CD4-positive, alpha-beta T cell treated with Interleukin-12 subunit alpha and Interleukin-12 subunit beta, for 1 hour (primary cell): Measurements from ENCODE around the gene TENM3.

Experiments used
- DNase-seq: peaks from one replicate; pipeline ENCODE4 v3.0.0-alpha.2; 2020

Gene TENM3

DNA sequence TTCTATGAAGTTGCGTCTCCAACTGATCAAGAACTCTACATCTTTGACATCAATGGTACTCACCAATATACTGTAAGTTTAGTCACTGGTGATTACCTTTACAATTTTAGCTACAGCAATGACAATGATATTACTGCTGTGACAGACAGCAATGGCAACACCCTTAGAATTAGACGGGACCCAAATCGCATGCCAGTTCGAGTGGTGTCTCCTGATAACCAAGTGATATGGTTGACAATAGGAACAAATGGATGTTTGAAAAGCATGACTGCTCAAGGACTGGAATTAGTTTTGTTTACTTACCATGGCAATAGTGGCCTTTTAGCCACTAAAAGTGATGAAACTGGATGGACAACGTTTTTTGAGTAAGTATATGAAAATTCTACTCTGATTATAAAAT lies 511.7 kb downstream of the TENM3 start:
- no peak for DNase-seq

- DNase-seq = no peak
Observed at GRCh38 chr4:182756161-182756690, 513.0 kb downstream of the TENM3 start.

DNA sequence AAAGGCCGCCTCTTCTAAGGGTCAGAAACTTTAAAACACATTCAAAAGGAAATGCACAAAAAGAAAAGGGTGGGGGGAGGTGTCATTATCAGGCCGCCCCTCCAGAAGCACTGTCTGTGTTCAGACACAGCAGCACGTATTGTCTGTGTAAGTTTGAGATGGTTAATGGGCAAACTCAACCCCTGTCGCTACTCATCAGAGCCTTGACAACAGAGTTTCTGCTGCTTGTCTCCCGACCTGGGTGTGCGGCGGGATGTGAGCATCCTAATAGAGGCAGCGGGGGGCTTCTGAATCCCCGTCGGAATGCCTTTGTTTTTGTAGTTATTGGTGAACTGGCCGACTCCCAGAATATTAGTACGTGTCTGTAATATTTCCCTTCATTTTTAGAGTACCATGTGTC lies 515.1 kb downstream of the TENM3 start:
- no peak for DNase-seq

DNA sequence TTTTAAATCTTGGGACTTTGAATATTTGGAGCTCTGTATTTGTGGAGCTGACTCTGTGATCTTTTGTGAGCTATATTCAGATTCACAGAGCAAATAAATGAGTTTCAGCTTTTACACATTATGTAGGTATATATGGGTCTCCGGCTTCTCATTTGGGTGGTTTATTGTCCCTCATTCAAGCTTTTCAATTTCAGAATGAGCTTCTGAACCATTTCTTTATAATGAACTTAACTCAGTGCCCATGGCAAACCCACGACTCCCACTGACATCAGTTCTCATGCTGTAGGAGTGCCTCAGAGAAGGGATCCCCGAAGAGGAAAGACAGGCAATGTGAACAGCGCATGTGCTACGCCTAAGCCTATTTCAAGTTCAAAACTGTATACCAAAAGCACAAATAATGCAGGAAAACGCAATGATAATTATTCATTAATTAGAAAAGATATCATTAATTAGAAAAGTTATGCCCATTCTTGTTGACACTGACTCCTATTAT lies 517.4 kb downstream of the TENM3 start:
- no peak for DNase-seq

DNA sequence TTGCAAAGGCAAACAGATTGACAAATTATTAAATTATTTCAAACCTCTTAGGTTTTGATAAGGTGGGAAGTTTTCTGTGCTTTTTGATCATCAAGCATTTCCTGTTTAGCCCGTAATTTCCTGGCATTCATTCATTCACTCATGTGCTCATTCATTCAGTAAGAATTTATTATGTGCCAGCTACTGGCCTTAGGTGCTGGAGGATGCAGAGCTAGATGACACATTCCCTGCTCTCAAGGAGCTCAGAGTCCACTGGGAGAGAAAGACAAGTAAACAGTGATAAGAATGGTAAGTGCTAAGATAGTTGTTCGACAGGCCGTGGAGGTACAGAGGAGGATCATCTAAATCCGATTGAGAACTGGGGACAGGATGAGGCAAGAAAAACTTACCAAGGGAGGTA lies 520.9 kb downstream of the TENM3 start:
- no peak for DNase-seq

DNA sequence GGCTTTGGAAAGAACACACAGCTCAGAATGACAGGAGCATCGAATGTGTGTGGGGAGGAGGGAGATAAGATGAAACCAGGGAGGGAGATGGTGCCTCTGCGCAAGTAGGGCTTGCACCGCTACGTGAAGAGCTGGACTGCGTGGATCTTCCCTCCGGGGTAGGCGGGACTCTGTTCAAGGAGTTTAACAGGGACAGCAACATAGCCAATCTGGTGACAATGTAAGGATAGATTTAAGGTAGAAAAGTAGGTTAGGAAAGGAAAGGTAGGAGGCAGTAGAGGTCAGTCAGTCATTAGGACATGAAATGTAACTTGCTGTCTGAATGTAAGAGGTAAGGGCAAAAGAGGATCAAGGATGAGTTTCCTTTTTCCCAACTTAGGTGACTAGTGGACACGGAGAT lies 521.4 kb downstream of the TENM3 start:
- no peak for DNase-seq

DNA sequence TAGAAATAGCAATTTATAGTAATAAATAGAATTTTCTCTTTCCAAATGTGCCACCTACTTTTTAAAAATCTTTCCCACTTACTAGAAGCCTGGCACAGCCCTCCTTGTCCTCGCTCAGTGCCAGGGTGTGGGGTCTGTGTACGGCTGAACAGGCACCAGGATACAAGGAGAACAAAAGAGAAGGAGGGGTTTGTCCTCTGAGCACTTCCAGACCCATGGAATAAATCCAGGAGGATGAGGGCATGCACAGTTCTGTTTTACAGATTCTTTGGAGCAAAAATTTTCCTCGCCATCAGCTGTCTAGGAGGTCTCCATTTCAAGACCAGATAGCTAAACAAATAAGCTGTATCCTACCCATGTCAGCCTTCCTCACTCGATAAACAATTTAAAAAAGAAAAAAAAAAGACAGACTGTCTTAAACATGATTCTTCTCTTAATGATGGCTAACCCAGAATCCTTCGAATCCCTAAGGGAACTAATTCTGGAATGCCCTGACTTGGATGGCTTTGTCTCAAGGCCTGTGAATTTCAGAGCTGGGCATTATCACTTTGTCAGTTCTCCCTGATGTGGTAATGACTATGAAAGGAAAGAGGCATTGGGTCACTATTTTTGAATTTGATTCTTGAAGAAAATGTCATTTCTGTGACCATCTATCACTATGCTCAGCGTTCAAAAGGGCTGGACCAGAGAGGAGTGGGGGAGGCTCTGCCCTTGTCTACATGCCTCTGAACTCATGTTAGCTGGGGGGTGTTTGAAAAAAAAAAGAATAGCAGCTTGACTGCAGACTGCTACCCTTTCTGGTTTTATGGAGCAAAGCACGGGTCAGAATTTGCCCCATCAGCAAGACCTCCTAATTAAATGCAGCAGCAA lies 523.0 kb downstream of the TENM3 start:
- no peak for DNase-seq

- DNase-seq = no peak
Observed at GRCh38 chr4:182766857-182767250, 523.7 kb downstream of the TENM3 start.

DNA sequence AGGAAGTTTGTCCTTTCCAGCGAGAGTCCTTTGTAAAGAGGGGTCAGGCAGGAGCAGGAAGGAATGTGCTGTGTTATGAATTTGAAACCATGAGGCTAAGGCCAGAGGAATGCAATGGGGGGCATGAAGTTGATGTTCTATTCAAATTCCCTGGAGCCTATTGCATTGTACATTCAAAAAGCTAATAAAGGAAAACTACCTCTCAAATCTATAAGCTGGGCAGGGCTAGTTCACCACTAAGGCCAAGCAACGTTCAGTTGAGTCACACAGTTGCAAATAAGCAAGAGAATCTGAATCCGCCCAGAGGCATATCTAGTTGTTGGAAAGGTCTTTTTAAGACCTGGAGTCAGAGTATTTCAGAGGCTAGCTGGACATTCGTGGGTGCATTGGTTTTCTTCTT lies 525.6 kb downstream of the TENM3 start:
- no peak for DNase-seq

DNA sequence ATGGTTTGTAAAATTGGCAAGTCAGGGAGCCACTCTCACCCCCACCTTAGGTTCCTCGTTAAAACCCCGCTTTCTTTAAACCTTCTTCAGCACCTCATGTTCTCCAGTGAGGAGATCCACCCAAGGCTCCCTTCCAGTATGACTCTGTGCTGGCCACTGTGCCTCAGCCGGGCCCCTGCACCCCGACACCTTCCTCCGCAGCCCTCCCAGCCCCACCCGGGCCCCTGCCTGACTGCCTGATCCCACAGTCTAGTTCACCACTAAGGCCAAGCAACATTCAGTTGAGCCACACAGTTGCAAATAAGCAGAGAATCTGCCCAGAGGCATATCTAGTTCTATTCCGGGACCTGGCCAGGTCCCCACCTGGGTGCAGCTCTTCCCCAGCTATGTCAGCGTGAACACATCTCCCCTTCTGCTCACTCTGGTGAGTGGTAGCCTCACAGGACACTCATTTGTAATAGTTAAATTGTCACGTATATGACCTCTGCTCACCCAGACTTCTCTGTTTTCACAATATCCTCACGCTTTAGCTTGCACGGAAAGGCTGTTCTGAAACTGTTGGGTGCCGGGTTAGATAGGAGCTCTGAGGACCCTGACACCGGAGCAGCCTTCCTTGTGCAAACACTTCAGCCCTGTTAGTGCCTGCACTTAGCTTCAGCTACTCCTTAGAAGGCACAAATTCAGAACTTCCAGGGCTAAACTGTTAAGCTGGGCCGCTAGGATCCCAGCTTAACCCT lies 527.2 kb downstream of the TENM3 start:
- DNase-seq = no peak

- no peak for DNase-seq
Observed at GRCh38 chr4:182770996-182771514, 527.9 kb downstream of the TENM3 start.

GRCh38 chr4:182775075-182775474 lies 531.9 kb downstream of the TENM3 start:
- DNase-seq = no peak

DNA sequence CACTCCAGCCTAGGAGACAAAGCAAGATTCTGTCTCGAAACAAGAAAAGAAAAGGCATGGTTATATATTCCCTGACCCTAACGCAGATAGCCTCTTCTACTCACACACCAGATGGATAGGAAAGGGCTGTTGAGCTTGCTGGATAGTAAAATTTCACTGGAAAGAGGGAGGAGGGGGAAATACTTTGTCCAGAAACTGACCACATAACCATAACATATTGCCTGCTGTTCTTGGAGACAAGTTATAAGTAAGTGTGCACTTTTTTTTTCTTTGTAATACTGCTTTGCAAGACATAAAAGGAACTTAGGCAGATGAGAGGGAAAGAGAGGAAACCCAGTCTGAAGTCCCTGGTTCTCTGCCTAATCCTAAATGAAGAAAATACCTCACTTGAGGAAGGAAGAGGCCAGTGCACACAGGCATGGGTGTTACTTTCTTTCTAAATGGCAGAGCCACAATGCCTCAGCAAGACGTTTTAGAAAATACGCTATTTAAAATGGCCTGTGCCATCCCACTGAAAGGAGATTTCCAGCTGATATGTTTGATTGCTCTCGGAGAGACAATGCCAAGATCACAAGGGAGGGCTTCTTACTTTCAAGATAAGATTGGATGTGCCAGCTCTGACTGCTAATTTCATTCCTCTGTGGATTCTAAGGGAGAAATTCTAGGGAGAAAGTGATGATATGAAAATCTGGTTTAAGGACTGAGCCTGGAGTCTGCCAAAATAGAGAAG lies 533.3 kb downstream of the TENM3 start:
- no peak for DNase-seq

- DNase-seq = no peak
Observed at GRCh38 chr4:182778222-182778982, 535.2 kb downstream of the TENM3 start.

GRCh38 chr4:182786991-182787390 lies 543.8 kb downstream of the TENM3 start:
- no peak for DNase-seq

- no peak for DNase-seq
Observed at GRCh38 chr4:182788201-182788600, 545.0 kb downstream of the TENM3 start.

GRCh38 chr4:182789529-182789928 lies 546.3 kb downstream of the TENM3 start:
- no peak for DNase-seq

GRCh38 chr4:182795446-182796238 lies 552.4 kb downstream of the TENM3 start:
- no peak for DNase-seq

- no peak for DNase-seq
Observed at GRCh38 chr4:182799515-182800215, 556.5 kb downstream of the TENM3 start.

DNA sequence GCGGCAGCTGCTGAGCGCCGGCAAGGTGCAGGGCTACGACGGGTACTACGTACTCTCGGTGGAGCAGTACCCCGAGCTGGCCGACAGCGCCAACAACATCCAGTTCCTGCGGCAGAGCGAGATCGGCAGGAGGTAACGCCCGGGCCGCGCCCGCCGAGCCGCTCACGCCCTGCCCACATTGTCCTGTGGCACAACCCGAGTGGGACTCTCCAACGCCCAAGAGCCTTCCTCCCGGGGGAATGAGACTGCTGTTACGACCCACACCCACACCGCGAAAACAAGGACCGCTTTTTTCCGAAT lies 557.0 kb downstream of the TENM3 start:
- DNase-seq = no peak

DNA sequence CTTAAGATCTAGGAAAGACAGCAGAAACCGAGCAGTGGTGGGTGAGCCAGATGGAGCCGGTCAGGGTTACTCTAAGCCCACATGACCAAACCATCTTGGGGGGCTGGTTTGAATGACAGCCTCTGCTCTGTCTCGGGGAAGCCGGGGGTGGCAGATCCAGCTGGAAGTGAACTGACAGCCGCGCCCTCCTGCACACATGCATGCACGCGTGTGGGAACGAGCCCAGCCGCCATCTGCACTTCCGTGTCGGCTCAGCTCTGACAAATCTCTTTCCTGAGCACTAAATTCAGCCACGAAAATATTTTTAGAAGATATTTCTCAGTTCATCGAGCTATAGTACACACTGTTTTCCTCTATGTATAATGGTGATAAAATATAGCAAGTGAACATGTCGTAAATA lies 558.4 kb downstream of the TENM3 start:
- DNase-seq = no peak
